ENCODE measurements around the gene UBXN7. TPM values are rescaled to one million over a fixed set of nuclear protein-coding genes. Genes with fewer than 3 reads are reported as not detected.
A peak's percentile ranks its signal among the peaks of the same experiment; 100 is the strongest.
"Not testable (repeated sequence)": the region's sequence is repeated elsewhere in the genome, so short reads cannot be mapped to it uniquely, and the experiment has no call there.

Gene UBXN7
- total RNA-seq, 4 donors from 2014 or later: 6.5 to 85.0 (median 39.0) TPM

DNA sequence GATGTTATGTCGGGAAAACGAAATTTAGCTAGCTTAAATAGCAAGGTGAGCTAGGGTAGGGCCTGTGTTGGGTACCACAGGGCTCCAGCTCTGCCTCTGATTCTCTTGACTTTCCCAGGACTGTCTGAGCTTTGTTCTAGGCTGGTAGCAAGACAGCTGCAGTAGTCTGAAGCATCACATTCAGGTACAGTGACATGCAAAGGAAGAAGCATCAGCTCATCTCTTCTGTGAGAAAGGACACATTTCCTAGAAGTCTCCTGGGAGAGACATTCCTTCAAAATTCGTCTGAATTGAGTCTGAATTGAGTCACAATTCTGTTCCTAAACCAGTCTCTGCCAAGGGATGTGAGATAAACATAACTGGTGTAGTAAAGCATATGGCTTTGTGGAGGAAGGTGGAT lies 8.5 kb upstream of the UBXN7 start:
- H3K9me3 ChIP-seq: no peaks in the 10 kb centered on the region
- no peak overlapping the region for H3K4me3 ChIP-seq
- no peak overlapping the region for H3K27ac ChIP-seq
- no peak for DNase-seq
- H3K36me3 ChIP-seq: no peaks in the 10 kb centered on the region
- no peaks in the 10 kb centered on the region for H3K4me1 ChIP-seq
- intact Hi-C loops (cut with DNase I; ENCODE audit: low total_unique reads): no loop called here
- no peaks in the 10 kb centered on the region for H3K27me3 ChIP-seq
- TF ChIP-seq, protein P1, sequence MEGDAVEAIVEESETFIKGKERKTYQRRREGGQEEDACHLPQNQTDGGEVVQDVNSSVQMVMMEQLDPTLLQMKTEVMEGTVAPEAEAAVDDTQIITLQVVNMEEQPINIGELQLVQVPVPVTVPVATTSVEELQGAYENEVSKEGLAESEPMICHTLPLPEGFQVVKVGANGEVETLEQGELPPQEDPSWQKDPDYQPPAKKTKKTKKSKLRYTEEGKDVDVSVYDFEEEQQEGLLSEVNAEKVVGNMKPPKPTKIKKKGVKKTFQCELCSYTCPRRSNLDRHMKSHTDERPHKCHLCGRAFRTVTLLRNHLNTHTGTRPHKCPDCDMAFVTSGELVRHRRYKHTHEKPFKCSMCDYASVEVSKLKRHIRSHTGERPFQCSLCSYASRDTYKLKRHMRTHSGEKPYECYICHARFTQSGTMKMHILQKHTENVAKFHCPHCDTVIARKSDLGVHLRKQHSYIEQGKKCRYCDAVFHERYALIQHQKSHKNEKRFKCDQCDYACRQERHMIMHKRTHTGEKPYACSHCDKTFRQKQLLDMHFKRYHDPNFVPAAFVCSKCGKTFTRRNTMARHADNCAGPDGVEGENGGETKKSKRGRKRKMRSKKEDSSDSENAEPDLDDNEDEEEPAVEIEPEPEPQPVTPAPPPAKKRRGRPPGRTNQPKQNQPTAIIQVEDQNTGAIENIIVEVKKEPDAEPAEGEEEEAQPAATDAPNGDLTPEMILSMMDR (IDR thresholded peaks at IDR 0.05): no peak
- TF ChIP-seq POLR2A (IDR thresholded peaks at IDR 0.05): no peak

DNA sequence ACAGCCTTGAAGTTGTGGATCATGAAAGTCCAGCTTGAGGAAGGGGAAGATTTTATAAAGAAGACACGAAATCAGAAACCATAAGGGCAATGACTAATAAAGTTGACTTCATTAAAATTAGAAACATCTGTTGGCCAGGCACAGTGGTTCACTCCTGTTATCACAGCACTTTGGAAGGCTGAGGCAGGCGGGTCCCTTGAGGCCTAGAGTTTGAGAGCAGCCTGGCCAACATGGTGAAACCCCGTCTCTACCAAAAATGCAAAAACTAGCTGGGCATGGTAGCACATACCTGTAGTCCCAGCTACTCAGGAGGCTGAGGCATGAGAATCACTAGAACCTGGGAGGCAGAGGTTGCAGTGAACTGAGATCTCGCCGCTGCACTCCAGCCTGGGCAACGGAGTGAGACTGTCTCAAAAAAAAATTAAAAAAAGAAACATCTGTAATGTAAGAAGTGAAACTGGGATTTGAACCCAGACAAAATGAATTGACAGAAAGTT lies 7.9 kb upstream of the UBXN7 start:
- TF ChIP-seq, protein P1 (IDR thresholded peaks at IDR 0.05): no peak
- no peak for TF ChIP-seq POLR2A (IDR thresholded peaks at IDR 0.05)
- no peaks in the 10 kb centered on the region for H3K4me1 ChIP-seq
- DNase-seq: no peak
- H3K9me3 ChIP-seq: no peaks in the 10 kb centered on the region
- H3K27me3 ChIP-seq: no peaks in the 10 kb centered on the region
- H3K36me3 ChIP-seq: no peaks in the 10 kb centered on the region
- H3K4me3 ChIP-seq: no peak overlapping the region
- intact Hi-C loops (cut with DNase I; ENCODE audit: low total_unique reads): no loop called here
- H3K27ac ChIP-seq: no peak overlapping the region

DNA sequence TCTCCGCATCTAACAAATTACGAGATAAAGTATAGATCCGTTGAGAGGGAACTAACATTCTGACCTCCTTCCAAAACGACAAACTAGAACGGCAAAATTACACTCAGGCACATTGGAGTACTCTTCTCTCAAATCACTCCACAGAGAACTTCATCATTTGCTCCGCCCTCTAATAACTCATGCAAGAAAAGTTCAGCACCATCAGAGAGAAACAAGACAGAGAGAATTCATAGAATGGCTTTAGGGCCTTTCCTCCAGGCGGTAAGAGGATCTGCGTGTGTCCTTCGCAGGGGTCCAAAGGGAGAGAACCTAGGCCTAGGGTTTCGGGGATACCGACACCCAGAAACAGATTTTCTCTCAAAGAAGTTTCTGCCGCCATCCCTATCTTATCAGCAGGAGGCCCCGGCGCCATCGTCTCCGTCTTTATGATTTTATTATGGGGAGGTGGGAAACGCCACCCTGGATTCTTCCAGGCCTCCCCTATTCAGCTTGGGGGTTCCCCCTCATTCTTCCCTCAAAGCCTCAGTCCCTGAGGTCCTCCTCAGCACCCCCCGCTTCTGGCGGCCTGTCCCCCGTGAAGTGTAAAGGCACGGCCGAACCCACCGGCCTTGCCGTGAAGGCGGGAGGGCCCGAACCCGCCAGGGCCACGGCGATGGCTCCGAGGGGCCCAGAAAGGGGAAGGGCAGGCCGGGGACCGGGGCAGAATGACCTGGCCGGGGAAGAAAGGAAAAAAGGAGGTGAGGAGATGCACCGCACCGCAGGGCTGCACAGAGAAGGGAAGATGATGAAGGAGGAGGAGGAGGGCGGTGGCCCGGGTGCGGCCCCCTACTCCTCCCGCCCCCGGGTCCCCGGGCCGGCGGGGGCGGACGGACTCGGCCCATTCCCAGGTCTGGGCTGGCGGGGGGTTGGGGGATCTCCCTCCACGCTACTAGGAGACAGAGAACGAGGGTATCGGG lies 768 bp downstream of the UBXN7 start:
- H3K27me3 ChIP-seq: no peaks in the 10 kb centered on the region
- peak; percentile 16 to 33 for DNase-seq
- H3K9me3 ChIP-seq: no peaks in the 10 kb centered on the region
- peak overlapping the region; percentile 93 to 99 for H3K27ac ChIP-seq
- peaks cover 0 to 4% of the 10 kb centered on the region in 2 donors for H3K4me1 ChIP-seq
- peak overlapping the region; percentile 87 to 100 for H3K4me3 ChIP-seq
- TF ChIP-seq, protein P1 (IDR thresholded peaks at IDR 0.05): no peak
- peak in 1 of 2 donors; percentile 54 for TF ChIP-seq POLR2A (IDR thresholded peaks at IDR 0.05)
- intact Hi-C loops (cut with DNase I; ENCODE audit: low total_unique reads): no loop called here
- H3K36me3 ChIP-seq: no peaks in the 10 kb centered on the region

DNA sequence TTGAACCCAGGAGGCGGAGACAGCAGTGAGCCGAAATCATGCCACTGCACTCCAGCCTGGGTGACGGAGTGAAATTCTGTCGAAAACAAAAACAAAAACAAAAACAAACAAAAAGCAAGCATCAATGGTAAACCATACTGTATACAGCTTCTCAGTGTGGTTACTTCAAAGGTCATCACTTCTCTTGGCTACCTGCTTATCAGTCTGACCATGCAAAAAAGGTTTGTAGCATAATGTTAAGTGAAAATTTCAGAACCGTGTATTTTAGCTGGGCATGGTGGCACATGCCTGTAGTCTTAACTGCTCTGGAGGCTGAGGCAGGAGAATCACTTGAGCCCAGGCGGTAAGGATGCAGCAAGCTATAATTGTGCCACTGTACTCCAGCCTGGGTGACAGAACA lies 4.2 kb downstream of the UBXN7 start:
- TF ChIP-seq POLR2A (IDR thresholded peaks at IDR 0.05): no peak
- TF ChIP-seq, protein P1 (IDR thresholded peaks at IDR 0.05): no peak
- intact Hi-C loops (cut with DNase I; ENCODE audit: low total_unique reads): no loop called here
- DNase-seq: no peak
- Histone ChIP-seq H3K36me3 (no peaks in the 10 kb centered on the region), H3K4me1 (peaks cover 0 to 4% of the 10 kb centered on the region in 2 donors), H3K4me3 (no peak overlapping the region), H3K27ac (no peak overlapping the region), H3K9me3 (no peaks in the 10 kb centered on the region), H3K27me3 (no peaks in the 10 kb centered on the region)

DNA sequence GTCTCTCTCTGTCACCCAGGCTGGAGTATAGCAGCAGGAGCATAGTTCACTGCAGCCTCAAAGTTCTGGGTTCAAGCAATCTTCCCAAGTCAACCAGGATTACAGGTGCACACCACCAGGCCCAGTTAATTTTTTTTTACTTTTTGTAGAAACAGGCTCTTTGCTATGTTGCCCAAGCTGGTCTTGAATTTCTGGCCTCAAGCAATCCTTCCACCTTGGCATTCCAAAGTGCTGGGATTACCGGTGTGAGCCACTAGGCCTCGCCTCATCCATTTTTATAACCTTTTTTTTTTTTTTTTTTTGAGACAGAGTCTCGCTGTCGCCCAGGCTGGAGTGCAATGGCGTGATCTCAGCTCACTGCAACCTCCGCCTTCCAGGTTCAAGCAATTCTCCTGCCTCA lies 7.8 kb downstream of the UBXN7 start:
- H3K9me3 ChIP-seq; intact Hi-C loops (cut with DNase I; ENCODE audit: low total_unique reads); DNase-seq; H3K4me3 ChIP-seq; H3K27ac ChIP-seq; H3K4me1 ChIP-seq; H3K36me3 ChIP-seq; H3K27me3 ChIP-seq: not testable (repeated sequence)
